Body of pancreas (tissue), 4 donors: ENCODE data around the gene NFX1.

Experiments
- POLR2A ChIP-seq, 3 donors: fragments of 450-650 bp; IDR thresholded peaks; one replicate each; pipeline ENCODE4 v1.6.1; 2016; ENCODE audit warnings: antibody characterized with exemption in 3 of 3, mild to moderate bottlenecking in 2 of 3
- TF ChIP-seq, protein P1 (sequence below), 7 experiments: fragments of 450-650 bp in 4 of 7; fragments of 200-600 bp in 3 of 7; sonication (generic) in 3 of 7; IDR thresholded peaks; one replicate each; pipeline ENCODE4 v1.5.1; 2016 to 2019; ENCODE audit warnings: antibody characterized with exemption in 7 of 7

DNA sequence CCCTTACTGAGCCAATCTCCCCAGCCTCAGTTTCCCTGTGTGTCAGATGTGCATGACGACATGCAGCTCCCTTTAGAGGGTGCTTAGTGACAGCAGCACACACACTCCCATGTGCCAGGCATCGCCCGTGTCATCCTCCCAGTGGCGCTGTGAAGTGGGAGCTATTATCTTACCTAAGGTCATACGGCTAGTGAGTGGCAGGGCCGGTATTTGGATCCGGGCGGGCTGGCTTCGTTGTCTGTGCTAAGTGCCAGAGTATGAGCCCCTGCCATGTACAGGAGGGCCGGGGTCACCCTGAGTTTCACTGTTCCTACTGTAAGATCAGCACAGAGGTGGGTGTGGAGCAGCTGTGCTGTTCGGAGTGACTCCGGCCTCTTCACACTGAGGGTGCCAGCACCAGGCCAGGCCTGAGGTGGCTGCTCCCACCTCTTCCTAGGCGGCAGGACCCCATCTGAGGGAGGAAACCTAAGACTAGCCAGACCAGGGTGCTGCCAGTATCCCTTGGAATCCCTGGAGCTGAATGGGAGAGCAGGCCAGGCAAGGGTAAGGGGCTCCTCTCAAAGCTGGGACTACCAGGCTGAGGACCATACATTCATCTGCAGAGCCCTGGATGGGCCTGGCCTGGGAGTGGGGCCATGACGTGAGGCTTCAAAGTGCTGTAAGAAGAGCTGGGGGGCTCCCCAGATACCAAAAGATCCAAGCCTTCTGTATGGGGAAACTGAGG, 89.5 kb downstream of the NFX1 start:
- TF ChIP-seq POLR2A (IDR thresholded peaks at IDR 0.05) = no peak
- TF ChIP-seq, protein P1, sequence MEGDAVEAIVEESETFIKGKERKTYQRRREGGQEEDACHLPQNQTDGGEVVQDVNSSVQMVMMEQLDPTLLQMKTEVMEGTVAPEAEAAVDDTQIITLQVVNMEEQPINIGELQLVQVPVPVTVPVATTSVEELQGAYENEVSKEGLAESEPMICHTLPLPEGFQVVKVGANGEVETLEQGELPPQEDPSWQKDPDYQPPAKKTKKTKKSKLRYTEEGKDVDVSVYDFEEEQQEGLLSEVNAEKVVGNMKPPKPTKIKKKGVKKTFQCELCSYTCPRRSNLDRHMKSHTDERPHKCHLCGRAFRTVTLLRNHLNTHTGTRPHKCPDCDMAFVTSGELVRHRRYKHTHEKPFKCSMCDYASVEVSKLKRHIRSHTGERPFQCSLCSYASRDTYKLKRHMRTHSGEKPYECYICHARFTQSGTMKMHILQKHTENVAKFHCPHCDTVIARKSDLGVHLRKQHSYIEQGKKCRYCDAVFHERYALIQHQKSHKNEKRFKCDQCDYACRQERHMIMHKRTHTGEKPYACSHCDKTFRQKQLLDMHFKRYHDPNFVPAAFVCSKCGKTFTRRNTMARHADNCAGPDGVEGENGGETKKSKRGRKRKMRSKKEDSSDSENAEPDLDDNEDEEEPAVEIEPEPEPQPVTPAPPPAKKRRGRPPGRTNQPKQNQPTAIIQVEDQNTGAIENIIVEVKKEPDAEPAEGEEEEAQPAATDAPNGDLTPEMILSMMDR (IDR thresholded peaks at IDR 0.05) = no peak
